Stimulated activated CD4-positive, alpha-beta T cell treated with anti-CD3 and anti-CD28 coated beads, Interleukin-12 subunit alpha, Interleukin-12 subunit beta, amount 100 ng/mL, for 4 hours (primary cell): ENCODE data around the gene DUSP16.

Experiments used
- DNase-seq: peaks from one replicate; pipeline ENCODE4 v3.0.0-alpha.2; 2020

The DUSP16 gene

GRCh38 chr12:12465522-12465921 lies 97.1 kb downstream of the DUSP16 start:
- DNase-seq: no peak

GRCh38 chr12:12461923-12462315 lies 100.7 kb downstream of the DUSP16 start:
- DNase-seq: no peak

- peak; percentile 36 for DNase-seq
These were observed 101.4 kb downstream of the DUSP16 start for GRCh38 chr12:12460935-12461922.

- DNase-seq: no peak
These were observed 106.0 kb downstream of the DUSP16 start for GRCh38 chr12:12456637-12457036.

GRCh38 chr12:12454315-12454714 lies 108.3 kb downstream of the DUSP16 start:
- no peak for DNase-seq

- DNase-seq: no peak
These were observed 109.0 kb downstream of the DUSP16 start for GRCh38 chr12:12453635-12454034.

- DNase-seq: no peak
These were observed 110.2 kb downstream of the DUSP16 start for GRCh38 chr12:12452326-12452902.

GRCh38 chr12:12451098-12451497 lies 111.6 kb downstream of the DUSP16 start:
- no peak for DNase-seq

- DNase-seq: no peak
These were observed 112.6 kb downstream of the DUSP16 start for GRCh38 chr12:12450043-12450471.

- DNase-seq: no peak
These were observed 113.1 kb downstream of the DUSP16 start for GRCh38 chr12:12449533-12450025.

GRCh38 chr12:12447837-12448236 lies 114.8 kb downstream of the DUSP16 start:
- DNase-seq: no peak

GRCh38 chr12:12447236-12447635 lies 115.4 kb downstream of the DUSP16 start:
- DNase-seq: no peak

- DNase-seq: no peak
These were observed 115.9 kb downstream of the DUSP16 start for GRCh38 chr12:12446786-12447185.

- no peak for DNase-seq
These were observed 116.8 kb downstream of the DUSP16 start for GRCh38 chr12:12445882-12446181.

GRCh38 chr12:12445165-12445881 lies 117.3 kb downstream of the DUSP16 start:
- no peak for DNase-seq

GRCh38 chr12:12443431-12443878 lies 119.2 kb downstream of the DUSP16 start:
- no peak for DNase-seq

- no peak for DNase-seq
These were observed 120.1 kb downstream of the DUSP16 start for GRCh38 chr12:12442548-12443071.

GRCh38 chr12:12441843-12442461 lies 120.7 kb downstream of the DUSP16 start:
- no peak for DNase-seq

GRCh38 chr12:12441429-12441807 lies 121.2 kb downstream of the DUSP16 start:
- DNase-seq: no peak

GRCh38 chr12:12440784-12441428 lies 121.8 kb downstream of the DUSP16 start:
- no peak for DNase-seq

GRCh38 chr12:12439636-12440035 lies 123.0 kb downstream of the DUSP16 start:
- DNase-seq: peak; percentile 18

- DNase-seq: no peak
These were observed 125.8 kb downstream of the DUSP16 start for GRCh38 chr12:12436831-12437345.
